IMR-90 (cell line): ENCODE results near the gene RHBDL1. TPM values are rescaled to one million over a fixed set of nuclear protein-coding genes. Genes with fewer than 3 reads are reported as not detected.

ENCODE experiments used
- ATAC-seq: fragments of 200-7000 bp; cut with Tn5 transposase; 2 replicates; pipeline ENCODE4 v1.9.1; 2020; ENCODE audit warnings: low read depth, mild to moderate bottlenecking, moderate library complexity
- BruUV-seq: library from RNA; stranded (reverse); fragments of 400-500 nt; replicated peaks from 2 replicates; lab custom pipeline; 2021; lab: Mats Ljungman, UMichigan
- CTCF ChIA-PET: fragments of 300-600 bp; formaldehyde crosslinking; extraction: SDS; loops from one replicate; lab custom pipeline; 2021; ENCODE audit warnings: antibody characterized with exemption; lab: Yijun Ruan, JAX
- POLR2A ChIA-PET: fragments of 300-600 bp; sonication (Branson Sonifier 250); formaldehyde crosslinking; loops from one replicate; lab custom pipeline; 2022; ENCODE audit warnings: antibody characterized with exemption; ENCODE audit not compliant: unreplicated experiment; lab: Charles Lee
- DNase-seq: peaks from one replicate; pipeline ENCODE4 v3.0.0; 2013
- H2AFZ ChIP-seq: replicated peaks from 2 replicates; pipeline ENCODE3; 2013; ENCODE audit warnings: low read length, mild to moderate bottlenecking; ENCODE audit not compliant: poor library complexity
- H2AK5ac ChIP-seq: 2 replicates; pipeline ENCODE4 v1.6.1; 2013; ENCODE audit warnings: low read depth, low read length, inconsistent platforms
- H2AK9ac ChIP-seq: replicated peaks from 2 replicates; pipeline ENCODE3; 2013; ENCODE audit warnings: mild to moderate bottlenecking, low read depth, low read length, moderate library complexity; ENCODE audit not compliant: poor library complexity
- H2BK120ac ChIP-seq: 2 replicates; pipeline ENCODE4 v1.6.1; 2013; ENCODE audit warnings: low read depth, low read length, inconsistent platforms
- H2BK15ac ChIP-seq: 3 replicates; pipeline ENCODE4 v1.6.1; 2013; ENCODE audit warnings: low read depth, low read length, inconsistent platforms
- H2BK20ac ChIP-seq: 2 replicates; pipeline ENCODE4 v1.6.1; 2013; ENCODE audit warnings: low read depth, mild to moderate bottlenecking, inconsistent platforms, low read length, moderate library complexity
- H2BK5ac ChIP-seq: 2 replicates; pipeline ENCODE4 v1.6.1; 2013; ENCODE audit warnings: mild to moderate bottlenecking, low read depth, low read length, inconsistent platforms; ENCODE audit not compliant: poor library complexity, severe bottlenecking
- H3K14ac ChIP-seq: replicated peaks from 2 replicates; pipeline ENCODE4 v1.6.1; 2013; ENCODE audit warnings: low read depth, low read length, inconsistent platforms
- H3K18ac ChIP-seq: 2 replicates; pipeline ENCODE4 v1.6.1; 2013; ENCODE audit warnings: low read depth, low read length, control low read depth
- H3K23ac ChIP-seq: 2 replicates; pipeline ENCODE4 v1.6.1; 2013; ENCODE audit warnings: low read depth, low read length, inconsistent platforms
- H3K27ac ChIP-seq: 2 replicates; pipeline ENCODE4 v1.5.1; 2013; ENCODE audit warnings: mild to moderate bottlenecking, control low read depth, low read length; ENCODE audit not compliant: insufficient read depth
- H3K27me3 ChIP-seq: 2 replicates; pipeline ENCODE4 v1.6.1; 2013; ENCODE audit warnings: low read length; ENCODE audit not compliant: control insufficient read depth, insufficient read depth
- H3K36me3 ChIP-seq: 2 replicates; pipeline ENCODE4 v1.6.1; 2013; ENCODE audit warnings: low read length, mixed read lengths; ENCODE audit not compliant: control insufficient read depth, insufficient read depth
- H3K4ac ChIP-seq: 2 replicates; pipeline ENCODE4 v1.6.1; 2013; ENCODE audit warnings: low read depth, low read length, inconsistent platforms
- H3K4me1 ChIP-seq: 2 replicates; pipeline ENCODE4 v1.6.1; 2013; ENCODE audit warnings: low read length, mixed read lengths; ENCODE audit not compliant: control insufficient read depth, insufficient read depth
- H3K4me2 ChIP-seq: 2 replicates; pipeline ENCODE4 v1.6.1; 2013; ENCODE audit warnings: low read depth, mild to moderate bottlenecking, control low read depth, low read length, moderate library complexity
- H3K4me3 ChIP-seq: 2 replicates; pipeline ENCODE4 v1.5.1; 2013; ENCODE audit warnings: low read depth, mild to moderate bottlenecking, control low read depth, low read length, moderate library complexity; ENCODE audit not compliant: insufficient read depth
- H3K56ac ChIP-seq: 2 replicates; pipeline ENCODE4 v1.6.1; 2013; ENCODE audit warnings: low read length, inconsistent platforms; ENCODE audit not compliant: insufficient read depth; ENCODE audit errors: extremely low read depth
- H3K79me1 ChIP-seq, 2 experiments: 2 replicates each; pipeline ENCODE4 v1.6.1; 2013; ENCODE audit warnings: low read length in 2 of 2, inconsistent platforms in 1 of 2, low read depth in 1 of 2
- H3K9ac ChIP-seq: 2 replicates; pipeline ENCODE4 v1.6.1; 2013; ENCODE audit warnings: low read depth, low read length, control low read depth
- H3K9me1 ChIP-seq: 2 replicates; pipeline ENCODE4 v1.6.1; 2013; ENCODE audit warnings: low read length, inconsistent platforms; ENCODE audit not compliant: insufficient read depth
- H3K9me3 ChIP-seq: 2 replicates; pipeline ENCODE4 v1.6.1; 2013; ENCODE audit warnings: low read length; ENCODE audit not compliant: control insufficient read depth, insufficient read depth
- H4K20me1 ChIP-seq: 2 replicates; pipeline ENCODE4 v1.6.1; 2013; ENCODE audit warnings: low read length, inconsistent platforms; ENCODE audit not compliant: insufficient read depth
- H4K5ac ChIP-seq: 2 replicates; pipeline ENCODE4 v1.6.1; 2013; ENCODE audit warnings: mild to moderate bottlenecking, low read depth, low read length, control low read depth
- H4K8ac ChIP-seq, 2 experiments: 2 replicates each; pipeline ENCODE4 v1.6.1; 2013; ENCODE audit warnings: low read depth in 2 of 2, low read length in 2 of 2, control low read depth in 1 of 2, inconsistent platforms in 1 of 2
- H4K91ac ChIP-seq: 2 replicates; pipeline ENCODE4 v1.6.1; 2013; ENCODE audit warnings: low read depth, low read length, inconsistent platforms; ENCODE audit not compliant: insufficient read depth
- BHLHE40 ChIP-seq: fragments of 150-350 bp; IDR thresholded peaks from 2 replicates; pipeline ENCODE4 v1.6.1; 2016; ENCODE audit warnings: mild to moderate bottlenecking, low read depth, low read length
- CEBPB ChIP-seq: IDR thresholded peaks from 2 replicates; pipeline ENCODE4 v1.6.1; 2012; ENCODE audit warnings: low read depth, low read length, improper control_type of control experiment
- CHD1 ChIP-seq: IDR thresholded peaks from 2 replicates; pipeline ENCODE4 v1.6.1; 2012; ENCODE audit warnings: low read depth, low read length, improper control_type of control experiment
- FOS ChIP-seq: fragments of 150-350 bp; IDR thresholded peaks from 2 replicates; pipeline ENCODE4 v1.6.1; 2016; ENCODE audit warnings: low read depth, low read length
- MAFK ChIP-seq: IDR thresholded peaks from 2 replicates; pipeline ENCODE4 v1.6.1; 2012; ENCODE audit warnings: low read depth, low read length, improper control_type of control experiment
- MAZ ChIP-seq: IDR thresholded peaks from 2 replicates; pipeline ENCODE4 v1.6.1; 2012; ENCODE audit warnings: low read depth, mild to moderate bottlenecking, low read length, improper control_type of control experiment, moderate library complexity, borderline replicate concordance
- MXI1 ChIP-seq: IDR thresholded peaks from 2 replicates; pipeline ENCODE4 v1.6.1; 2012; ENCODE audit warnings: low read depth, mild to moderate bottlenecking, low read length, moderate library complexity, borderline replicate concordance
- NFE2L2 ChIP-seq: fragments of 150-350 bp; IDR thresholded peaks from 2 replicates; pipeline ENCODE4 v1.6.1; 2016; ENCODE audit warnings: low read depth, mild to moderate bottlenecking, low read length
- POLR2A ChIP-seq: IDR thresholded peaks from 2 replicates; pipeline ENCODE4 v1.6.1; 2012; ENCODE audit warnings: mild to moderate bottlenecking, low read depth, low read length
- RAD21 ChIP-seq: IDR thresholded peaks from 2 replicates; pipeline ENCODE4 v1.6.1; 2012; ENCODE audit warnings: low read length, improper control_type of control experiment
- RCOR1 ChIP-seq: IDR thresholded peaks from 2 replicates; pipeline ENCODE4 v1.6.1; 2012; ENCODE audit warnings: mild to moderate bottlenecking, low read length, improper control_type of control experiment; ENCODE audit not compliant: insufficient replicate concordance
- RFX5 ChIP-seq: IDR thresholded peaks from 2 replicates; pipeline ENCODE4 v1.8.0; 2012; ENCODE audit warnings: low read depth, mild to moderate bottlenecking, low read length, moderate library complexity
- SMC3 ChIP-seq: fragments of 150-350 bp; IDR thresholded peaks from 2 replicates; pipeline ENCODE4 v1.6.1; 2016; ENCODE audit warnings: low read depth, mild to moderate bottlenecking, antibody characterized with exemption, low read length, moderate library complexity
- WGBS, 2 experiments: methylation state at CpG; one replicate each; pipeline versions ENCODE4 v1.1.5 to v1.1.7; 2013; ENCODE audit warnings: missing lambda C conversion rate in 2 of 2; ENCODE audit not compliant: insufficient read length in 1 of 2; ENCODE audit errors: extremely low coverage in 2 of 2; 5-methylcytosine and 5-hydroxymethylcytosine counted together
- dilution Hi-C: fragments of 300-500 bp; cut with HindIII; formaldehyde crosslinking; loops from one replicate; pipeline ENCODE4 v1.14.3; 2018; ENCODE audit warnings: low sequenced_read_pairs; ENCODE audit not compliant: unreplicated experiment
- in situ Hi-C: fragments of 300-500 bp; cut with MboI; formaldehyde crosslinking; loops from 3 replicates; pipeline ENCODE4 v1.14.3; 2019; ENCODE audit warnings: low sequenced_read_pairs, inconsistent platforms, mixed read lengths
- intact Hi-C: fragments of 100-400 bp; cut with micrococcal nuclease; formaldehyde crosslinking; loops from 2 replicates; pipeline ENCODE4 v1.10.0; 2022
- polyA plus RNA-seq, 3 experiments: library from polyadenylated mRNA; depleted of rRNA; stranded (reverse); fragments of >200 nt; gene quantifications; 2 replicates each; pipeline ENCODE4 v1.2.3, GENCODE V29; 2012; ENCODE audit warnings: low replicate concordance in 1 of 3
- total RNA-seq: library from RNA; depleted of rRNA; stranded (reverse); fragments of >200 nt; gene quantifications from 2 replicates; pipeline ENCODE4 v1.2.3, GENCODE V29; 2012
- TF ChIP-seq, protein P1 (sequence below): conservative IDR thresholded peaks from 2 replicates; pipeline ENCODE4 v1.5.1; 2012; ENCODE audit warnings: mild to moderate bottlenecking, low read depth, low read length, improper control_type of control experiment
- TF ChIP-seq, protein P2 (sequence below): fragments of 150-350 bp; IDR thresholded peaks from 2 replicates; pipeline ENCODE4 v1.6.1; 2017; ENCODE audit warnings: mild to moderate bottlenecking, antibody characterized with exemption, low read length, low read depth
- TF ChIP-seq, protein P3 (sequence below): fragments of 150-350 bp; IDR thresholded peaks from 2 replicates; pipeline ENCODE4 v1.6.1; 2016; ENCODE audit warnings: low read depth, mild to moderate bottlenecking, low read length, moderate library complexity, borderline replicate concordance

Gene RHBDL1
- total and polyA plus RNA-seq, 2 of the 4 experiments (the other 2 are of a cell fraction), result 0.72 to 4.1 TPM

DNA sequence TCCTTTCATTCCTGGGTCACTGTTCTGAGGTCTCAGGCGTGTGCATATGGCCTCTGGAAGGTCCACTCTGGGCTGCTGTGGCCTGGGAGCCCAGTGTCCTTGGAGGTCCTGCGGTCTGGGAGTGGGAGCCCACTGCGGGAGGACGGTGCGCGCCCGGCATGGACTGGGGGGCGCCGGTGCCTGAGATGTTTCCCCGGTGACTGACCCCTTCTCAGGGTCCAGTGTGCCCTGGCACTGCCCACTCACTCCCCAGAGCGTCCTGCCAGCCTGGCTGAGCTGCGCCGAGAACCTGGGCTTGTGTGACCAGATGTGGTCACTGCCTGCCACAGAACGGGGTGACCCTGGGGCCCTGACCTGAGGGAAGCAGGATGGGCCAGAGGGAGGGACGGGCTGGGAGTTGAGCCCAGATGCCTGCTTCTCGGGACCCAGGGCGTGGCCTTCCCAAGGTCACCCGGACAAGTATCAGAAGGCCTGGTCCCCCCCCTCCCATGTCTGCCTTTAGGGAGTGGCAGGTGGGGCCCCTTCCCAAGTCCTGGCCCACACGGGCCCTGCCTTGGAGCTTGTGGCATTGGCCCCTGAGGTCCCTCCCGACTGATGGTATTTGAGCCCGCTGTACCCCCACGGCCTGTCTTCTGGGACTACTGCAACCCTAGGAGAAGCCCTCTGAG, 1.1 kb upstream of the RHBDL1 start:
- ChIA-PET POLR2A (no interaction called here), CTCF (no interaction called here)
- no TSS peak for BruUV-seq
- Histone ChIP-seq H2BK20ac (no peak overlapping the region), H3K18ac (no peak overlapping the region), H3K79me1 (peaks cover 0 to 32% of the 10 kb centered on the region in 2 experiments; a peak in 1 of 4 replicates), H3K27ac (no peak overlapping the region), H2AK5ac (0 out of 2 replicates have a peak overlapping the region, but pooled peaks have one; percentile 9), H4K5ac (no peak overlapping the region), H2AFZ (peak overlapping the region; percentile 89), H3K4ac (no peak overlapping the region), H3K14ac (no peak overlapping the region), H4K91ac (no peak overlapping the region), H2BK120ac (no peak overlapping the region), H3K9me1 (peaks cover 6% of the 10 kb centered on the region; the same call in 1 of the 2 replicates), H3K9me3 (no peaks in the 10 kb centered on the region), H3K36me3 (peaks cover 45% of the 10 kb centered on the region), H4K8ac (no peak overlapping the region), H3K4me1 (peaks cover 9% of the 10 kb centered on the region), H3K4me3 (no peak overlapping the region), H3K4me2 (no peak overlapping the region), H3K27me3 (no peaks in the 10 kb centered on the region), H2BK5ac (no peak overlapping the region), H3K56ac (no peak overlapping the region), H3K9ac (no peak overlapping the region), H3K23ac (no peak overlapping the region), H4K20me1 (peaks cover 17% of the 10 kb centered on the region), H2BK15ac (no peak overlapping the region), H2AK9ac (peak overlapping the region; percentile 65)
- 80% methylated on average over 9 of the region's 22 CpGs; no CpG with 5 or more reads in 1 of the 2 experiments for WGBS, 2 experiments
- DNase-seq (no peak), ATAC-seq (no peak)
- no peak for TF ChIP-seq MXI1
- TF ChIP-seq, protein P1, sequence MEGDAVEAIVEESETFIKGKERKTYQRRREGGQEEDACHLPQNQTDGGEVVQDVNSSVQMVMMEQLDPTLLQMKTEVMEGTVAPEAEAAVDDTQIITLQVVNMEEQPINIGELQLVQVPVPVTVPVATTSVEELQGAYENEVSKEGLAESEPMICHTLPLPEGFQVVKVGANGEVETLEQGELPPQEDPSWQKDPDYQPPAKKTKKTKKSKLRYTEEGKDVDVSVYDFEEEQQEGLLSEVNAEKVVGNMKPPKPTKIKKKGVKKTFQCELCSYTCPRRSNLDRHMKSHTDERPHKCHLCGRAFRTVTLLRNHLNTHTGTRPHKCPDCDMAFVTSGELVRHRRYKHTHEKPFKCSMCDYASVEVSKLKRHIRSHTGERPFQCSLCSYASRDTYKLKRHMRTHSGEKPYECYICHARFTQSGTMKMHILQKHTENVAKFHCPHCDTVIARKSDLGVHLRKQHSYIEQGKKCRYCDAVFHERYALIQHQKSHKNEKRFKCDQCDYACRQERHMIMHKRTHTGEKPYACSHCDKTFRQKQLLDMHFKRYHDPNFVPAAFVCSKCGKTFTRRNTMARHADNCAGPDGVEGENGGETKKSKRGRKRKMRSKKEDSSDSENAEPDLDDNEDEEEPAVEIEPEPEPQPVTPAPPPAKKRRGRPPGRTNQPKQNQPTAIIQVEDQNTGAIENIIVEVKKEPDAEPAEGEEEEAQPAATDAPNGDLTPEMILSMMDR, result no peak
- TF ChIP-seq RFX5, result no peak
- no peak for TF ChIP-seq RCOR1
- TF ChIP-seq CHD1, result no peak
- no peak for TF ChIP-seq MAFK
- TF ChIP-seq BHLHE40, result no peak
- no peak for TF ChIP-seq SMC3
- no peak for TF ChIP-seq MAZ
- no peak for TF ChIP-seq RAD21
- TF ChIP-seq FOS, result no peak
- TF ChIP-seq NFE2L2, result no peak
- no peak for TF ChIP-seq POLR2A
- no peak for TF ChIP-seq CEBPB
- TF ChIP-seq, protein P2, sequence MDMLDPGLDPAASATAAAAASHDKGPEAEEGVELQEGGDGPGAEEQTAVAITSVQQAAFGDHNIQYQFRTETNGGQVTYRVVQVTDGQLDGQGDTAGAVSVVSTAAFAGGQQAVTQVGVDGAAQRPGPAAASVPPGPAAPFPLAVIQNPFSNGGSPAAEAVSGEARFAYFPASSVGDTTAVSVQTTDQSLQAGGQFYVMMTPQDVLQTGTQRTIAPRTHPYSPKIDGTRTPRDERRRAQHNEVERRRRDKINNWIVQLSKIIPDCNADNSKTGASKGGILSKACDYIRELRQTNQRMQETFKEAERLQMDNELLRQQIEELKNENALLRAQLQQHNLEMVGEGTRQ, result no peak
- TF ChIP-seq, protein P3, sequence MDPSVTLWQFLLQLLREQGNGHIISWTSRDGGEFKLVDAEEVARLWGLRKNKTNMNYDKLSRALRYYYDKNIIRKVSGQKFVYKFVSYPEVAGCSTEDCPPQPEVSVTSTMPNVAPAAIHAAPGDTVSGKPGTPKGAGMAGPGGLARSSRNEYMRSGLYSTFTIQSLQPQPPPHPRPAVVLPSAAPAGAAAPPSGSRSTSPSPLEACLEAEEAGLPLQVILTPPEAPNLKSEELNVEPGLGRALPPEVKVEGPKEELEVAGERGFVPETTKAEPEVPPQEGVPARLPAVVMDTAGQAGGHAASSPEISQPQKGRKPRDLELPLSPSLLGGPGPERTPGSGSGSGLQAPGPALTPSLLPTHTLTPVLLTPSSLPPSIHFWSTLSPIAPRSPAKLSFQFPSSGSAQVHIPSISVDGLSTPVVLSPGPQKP, result no peak
- dilution Hi-C loops, result no loop called here
- in situ Hi-C loops, result no loop called here
- intact Hi-C loops, result no loop called here
